SHP77 (cell line): ENCODE data around the gene RNLS.

ENCODE experiments used
- DNase-seq, 2 experiments: peaks; one replicate each; lab custom pipeline; 2025; lab: John Stamatoyannopoulos, UW

Gene RNLS

GRCh38 chr10:88582806-88583583, at the start of gene RNLS:
Gene RNLS (minus strand): TSS chr10:88583318.
- no peak for DNase-seq

- DNase-seq: no peak
Observed at GRCh38 chr10:88624840-88625239, 41.7 kb upstream of the RNLS start.

DNA sequence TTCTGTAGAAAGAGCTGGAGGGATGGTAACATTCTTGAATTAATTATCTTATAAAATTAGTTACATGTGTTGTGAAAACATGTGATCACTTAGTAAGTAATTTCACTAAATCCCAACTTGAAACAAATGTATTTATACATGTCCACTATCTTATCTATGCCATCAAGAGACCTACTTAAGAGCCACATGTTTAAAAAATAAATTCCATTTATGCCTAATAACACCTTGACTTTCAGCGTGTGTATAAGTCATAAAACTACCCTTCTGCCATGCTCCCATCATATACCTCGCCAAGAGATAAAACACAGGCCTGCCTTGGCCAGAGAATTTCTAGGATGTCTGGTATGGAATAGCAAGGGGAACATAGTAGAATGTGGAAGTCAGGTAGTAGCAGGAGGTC, 40.7 kb upstream of the RNLS start:
- DNase-seq: no peak

DNA sequence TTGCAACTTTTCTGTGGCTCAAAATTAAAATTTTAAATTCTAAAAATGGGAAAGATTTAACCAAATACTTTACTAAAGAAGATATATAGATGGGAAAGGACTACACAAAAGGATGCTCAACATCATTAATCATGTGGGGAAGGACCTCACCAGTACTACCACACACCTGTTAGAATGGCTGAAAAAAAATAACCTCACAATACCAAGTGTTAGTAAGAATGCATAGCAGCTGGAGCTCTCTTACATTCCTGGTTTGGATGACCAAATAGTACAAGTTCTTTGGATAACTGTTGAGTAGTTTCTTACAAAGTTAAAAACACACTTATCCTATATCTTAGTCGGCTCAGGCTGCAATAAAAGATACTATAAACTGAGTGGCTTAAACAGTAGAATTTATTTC, 37.3 kb upstream of the RNLS start:
- no peak for DNase-seq

DNA sequence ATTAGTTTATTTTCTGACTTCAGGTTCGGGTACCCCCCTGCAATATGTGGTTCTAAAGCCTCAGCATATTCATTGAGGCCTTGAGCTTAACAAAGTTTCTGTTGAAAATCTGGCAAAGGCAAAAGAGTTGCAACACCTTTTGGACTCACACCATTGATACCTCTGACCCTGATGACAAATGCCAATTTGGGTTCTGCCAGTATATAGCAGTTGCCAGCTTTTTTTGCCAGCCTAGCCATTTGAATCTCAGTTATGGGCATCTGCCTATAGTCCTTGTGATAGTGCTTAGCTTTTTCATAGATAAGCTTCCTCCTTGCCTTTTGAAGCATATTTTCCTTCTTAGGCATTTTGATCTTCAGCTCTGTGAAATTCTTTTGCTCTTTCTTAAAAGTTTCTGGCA, 35.4 kb upstream of the RNLS start:
- DNase-seq: no peak

- DNase-seq: no peak
Observed at GRCh38 chr10:88617772-88618300, 34.7 kb upstream of the RNLS start.

DNA sequence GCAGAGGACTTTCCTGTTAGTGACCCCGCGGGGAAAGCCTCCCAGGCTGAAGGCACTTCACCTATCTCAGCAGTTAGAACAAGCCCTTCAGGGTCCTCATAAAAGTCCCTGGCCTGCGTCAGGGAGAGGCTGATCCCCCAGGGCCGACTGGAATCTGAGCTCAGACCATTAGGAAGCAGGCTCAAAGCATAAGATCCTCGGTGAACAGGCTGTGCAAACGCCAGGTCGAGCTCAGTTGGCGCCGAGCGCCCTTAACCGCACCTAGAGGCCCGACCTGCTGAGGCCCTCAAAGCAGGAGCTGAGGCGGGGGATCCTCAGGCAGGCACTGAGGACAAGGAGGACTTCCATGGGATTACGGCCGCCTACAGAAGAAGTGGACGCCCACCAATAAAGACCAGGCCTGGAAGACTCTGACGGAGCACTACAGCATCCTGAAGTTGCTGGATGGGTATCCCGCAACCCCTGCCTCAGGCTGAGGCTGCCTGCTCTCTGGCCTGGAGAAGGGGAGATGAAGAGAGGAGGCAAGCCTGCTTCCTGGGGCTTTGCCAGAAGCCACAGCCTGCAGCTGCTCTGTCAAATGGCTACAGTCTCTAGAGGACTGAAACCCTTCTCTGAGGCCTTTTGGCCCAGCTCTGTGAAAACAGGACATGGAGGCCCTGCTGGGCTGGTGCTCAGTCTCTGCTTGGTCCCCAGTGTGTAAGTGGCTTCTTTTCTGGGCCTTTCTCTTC, 33.3 kb upstream of the RNLS start:
- DNase-seq: no peak

DNA sequence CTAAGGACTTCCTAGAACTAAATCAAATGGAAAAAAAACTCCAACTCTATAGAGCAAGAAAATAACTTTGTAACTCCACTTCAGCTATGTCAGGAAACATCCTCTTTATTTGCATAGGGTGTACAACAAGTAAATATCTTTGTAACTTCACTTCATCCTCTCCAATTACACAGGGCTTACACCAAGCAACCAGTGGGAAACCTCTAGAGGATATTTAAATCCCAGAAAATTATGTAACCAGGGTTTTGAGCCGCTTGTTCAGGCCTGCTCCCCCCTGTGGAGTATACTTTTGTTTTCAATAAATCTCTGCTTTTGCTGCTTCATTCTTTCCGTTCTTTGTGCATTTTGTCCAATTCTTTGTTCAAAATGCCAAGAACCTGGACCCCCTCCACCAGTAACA, 25.7 kb upstream of the RNLS start:
- DNase-seq: no peak

GRCh38 chr10:88608052-88608732, 25.1 kb upstream of the RNLS start:
- DNase-seq: no peak

DNA sequence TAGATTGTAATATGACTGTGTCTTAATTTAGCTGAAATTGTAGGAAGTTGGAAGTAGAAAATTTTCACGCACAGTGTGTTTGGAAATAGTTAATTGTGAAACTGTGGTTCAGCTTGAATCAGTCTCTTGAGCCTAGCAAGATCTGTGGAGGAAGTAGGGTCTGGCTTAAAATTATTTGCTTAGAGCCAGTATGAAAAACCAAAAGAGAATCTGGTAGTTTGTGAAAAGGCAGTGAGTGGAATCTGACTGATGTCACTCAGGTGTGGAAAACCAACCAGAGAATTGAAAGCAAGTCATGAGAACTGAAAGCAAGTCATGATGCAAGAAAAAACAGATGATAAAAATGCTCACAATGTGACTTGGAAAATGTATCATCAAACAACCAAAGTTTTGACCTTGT, 14.9 kb upstream of the RNLS start:
- DNase-seq: no peak

DNA sequence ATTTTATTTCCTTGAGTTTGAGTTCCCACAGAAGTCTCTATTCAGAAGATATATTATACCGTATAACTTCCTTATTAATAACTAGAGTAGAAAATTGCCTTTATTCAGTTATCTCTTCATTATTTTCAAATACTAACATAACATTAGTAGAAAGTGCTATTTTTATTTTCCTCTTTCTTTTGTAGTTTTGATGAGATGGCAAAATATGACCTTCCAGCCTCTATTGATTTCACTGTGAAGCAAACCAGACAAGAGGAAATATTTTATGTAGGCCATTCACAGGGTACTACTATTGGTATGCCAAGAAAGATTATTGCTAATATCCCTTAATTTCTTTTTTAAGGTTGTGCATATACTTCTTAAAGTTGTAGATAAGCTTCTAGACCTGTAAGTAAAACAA, 11.4 kb upstream of the RNLS start:
- no peak for DNase-seq

- DNase-seq: no peak
Observed at GRCh38 chr10:88592906-88593305, 9.8 kb upstream of the RNLS start.

GRCh38 chr10:88592381-88592780, 9.3 kb upstream of the RNLS start:
- DNase-seq: no peak

DNA sequence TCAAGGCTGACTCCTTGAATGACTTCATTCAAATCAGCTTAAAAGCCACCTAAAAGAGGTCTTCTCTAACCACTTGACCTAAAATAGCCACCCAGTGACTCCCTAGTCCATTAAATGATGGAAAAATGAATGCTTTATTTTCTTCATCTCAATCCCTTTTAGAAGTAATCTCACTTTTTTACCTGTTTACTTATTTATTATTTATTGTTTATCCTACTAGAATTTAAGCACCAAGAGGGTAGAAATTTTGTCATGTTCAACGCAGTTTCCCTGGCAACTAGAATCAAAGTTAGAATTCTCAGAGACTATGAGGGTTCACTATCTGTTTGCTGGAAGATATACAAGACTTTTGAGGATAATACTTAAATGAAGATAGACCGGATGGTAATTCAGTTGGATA, 3.3 kb upstream of the RNLS start, which contains the start of gene LIPJ:
LIPJ (plus strand) TSS at position 301 of the 400 bp plus-strand sequence. CDS start 3,926 bp downstream, outside the sequence.
- DNase-seq: no peak

DNA sequence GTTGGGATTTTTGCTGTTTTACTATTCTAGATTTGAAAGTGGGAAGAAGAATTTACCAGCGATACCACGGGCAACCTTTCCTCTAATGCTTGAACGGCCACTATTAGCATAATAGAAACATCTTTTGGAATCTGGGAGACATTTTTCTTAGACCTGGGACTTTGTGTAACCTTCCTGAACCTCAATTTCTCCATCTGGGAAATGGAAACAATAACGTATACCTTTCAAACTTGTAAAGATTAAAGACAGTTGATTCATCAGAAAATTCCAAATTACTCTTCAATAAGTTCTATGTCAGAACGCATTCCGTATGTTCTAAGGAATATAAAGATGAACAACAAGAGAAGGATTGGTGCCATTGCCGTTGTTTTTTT, 453 bp upstream of the RNLS start:
- no peak for DNase-seq

DNA sequence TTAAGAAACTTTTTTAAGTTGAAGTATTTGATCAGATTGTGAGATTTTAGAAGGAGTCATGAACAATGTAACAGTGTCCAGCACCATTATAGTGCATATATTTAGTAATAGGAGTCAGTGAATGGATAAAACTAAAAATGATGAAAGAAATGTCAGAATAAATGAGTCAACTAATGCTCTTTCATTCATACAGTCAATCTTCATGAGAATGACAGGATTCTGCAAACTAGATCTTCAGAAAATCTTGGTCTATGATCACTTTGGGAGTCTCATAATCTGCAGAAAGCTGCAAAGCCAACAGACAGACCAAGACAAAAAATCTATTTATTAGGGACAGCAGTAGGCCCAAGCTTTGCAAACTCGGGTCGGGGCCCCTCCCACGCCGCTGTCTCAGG, 710 bp downstream of the RNLS start:
- no peak for DNase-seq

GRCh38 chr10:88565072-88565471, 18.0 kb downstream of the RNLS start:
- no peak for DNase-seq

GRCh38 chr10:88562152-88562551, 21.0 kb downstream of the RNLS start:
- DNase-seq: no peak

DNA sequence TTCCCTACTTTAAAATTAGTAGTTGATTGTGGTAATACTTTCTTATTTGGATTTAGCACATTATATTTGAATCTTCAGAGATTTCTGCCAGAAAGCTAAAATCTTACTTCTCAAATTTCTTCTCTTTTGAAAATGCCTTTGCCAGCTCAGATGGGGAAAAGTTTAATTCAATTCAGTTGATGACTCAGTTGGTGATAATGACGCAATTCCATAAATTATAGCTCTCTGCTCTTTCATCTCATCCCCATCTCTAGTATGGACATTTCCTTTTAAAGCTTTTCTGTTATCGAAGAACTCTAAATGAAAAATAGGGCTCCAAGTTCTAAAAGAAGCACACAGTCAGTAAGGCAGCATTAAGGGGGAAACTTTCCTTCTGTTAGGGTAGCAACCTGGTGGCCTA, 25.5 kb downstream of the RNLS start:
- no peak for DNase-seq

DNA sequence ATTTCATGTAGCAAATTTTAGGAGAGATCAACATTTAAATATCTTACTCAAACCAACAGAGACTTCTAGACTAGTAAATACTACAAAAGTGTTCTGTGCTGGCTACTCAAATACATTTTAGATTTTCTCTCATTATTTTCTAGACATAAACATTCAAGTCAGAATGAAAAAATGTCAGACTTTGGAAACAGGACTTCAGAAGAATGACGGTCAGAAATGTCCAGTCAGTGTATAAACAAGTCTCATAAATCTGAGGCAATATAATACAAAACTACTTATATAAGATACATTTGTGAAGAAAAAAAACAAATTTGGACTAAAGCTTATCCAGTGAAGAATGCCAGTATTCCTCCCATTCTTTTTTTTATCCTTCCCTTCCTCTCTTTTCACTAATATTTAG, 25.9 kb downstream of the RNLS start:
- no peak for DNase-seq

GRCh38 chr10:88555190-88555908, 27.8 kb downstream of the RNLS start:
- no peak for DNase-seq

GRCh38 chr10:88553116-88553752, 29.9 kb downstream of the RNLS start:
- peak in 1 of 2 experiments; percentile 0 for DNase-seq
